Stimulated activated CD4-positive, alpha-beta T cell treated with anti-CD3 and anti-CD28 coated beads, Interleukin-15, amount 100 ng/mL, for 1 hour (primary cell): ENCODE results near the gene MN1.

Experiments
- DNase-seq, 2 donors: peaks; one replicate each; pipeline ENCODE4 v3.0.0-alpha.2; 2020; ENCODE audit warnings: low read depth in 1 of 2, low spot score in 1 of 2

Gene MN1

DNA sequence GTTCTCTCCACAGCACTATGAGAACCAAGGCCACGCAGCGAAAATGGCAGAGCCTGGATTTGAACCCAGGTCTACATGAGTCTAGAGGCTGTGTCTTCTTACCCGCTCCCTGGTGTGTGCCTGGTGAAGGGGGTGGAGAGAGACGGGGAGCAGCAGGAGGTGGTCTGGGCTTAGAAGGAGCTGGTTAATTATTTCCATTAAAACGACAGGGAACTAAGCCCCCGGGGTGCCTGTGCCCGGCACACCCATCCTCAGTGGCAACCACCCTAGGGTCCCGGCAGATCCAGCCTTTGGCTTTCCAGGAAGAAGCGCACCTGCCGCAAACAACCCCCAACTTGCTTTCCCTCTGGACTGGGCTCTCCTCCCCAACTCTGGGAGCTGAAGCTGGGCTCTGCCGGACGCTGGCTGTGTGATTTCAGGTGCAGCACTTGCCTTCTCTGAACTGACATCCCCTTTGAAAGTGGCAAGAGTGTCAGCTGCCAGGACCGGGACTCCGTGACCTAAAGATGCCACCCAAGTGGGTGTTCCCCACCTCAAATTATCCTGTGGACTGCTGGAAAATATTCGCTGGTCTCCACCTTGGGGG, 35.8 kb downstream of the MN1 start:
- no peak for DNase-seq

DNA sequence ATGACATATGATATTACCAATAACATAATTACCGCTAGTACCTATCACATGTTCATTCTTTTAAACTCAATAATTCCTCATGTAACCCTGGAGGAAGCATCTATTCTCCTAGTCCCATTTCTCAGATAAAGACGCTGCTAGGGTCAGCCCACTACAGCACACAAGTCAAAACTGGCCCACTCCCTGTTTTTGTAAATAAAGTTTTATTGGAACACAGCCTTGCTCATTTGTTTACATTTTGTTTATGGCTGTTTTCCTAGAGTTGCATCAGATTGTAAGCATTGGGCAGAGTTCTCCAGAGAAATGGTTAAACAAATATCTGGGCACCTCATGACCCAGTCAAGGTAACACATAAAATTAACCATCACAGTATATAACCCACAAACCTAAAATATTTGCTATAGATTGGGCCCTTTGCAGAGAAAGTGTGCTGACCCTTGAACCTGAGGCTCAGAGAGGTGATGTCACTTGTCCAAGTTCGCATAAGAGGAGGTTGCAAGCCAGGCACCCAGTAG, 36.8 kb downstream of the MN1 start:
- DNase-seq, result no peak

DNA sequence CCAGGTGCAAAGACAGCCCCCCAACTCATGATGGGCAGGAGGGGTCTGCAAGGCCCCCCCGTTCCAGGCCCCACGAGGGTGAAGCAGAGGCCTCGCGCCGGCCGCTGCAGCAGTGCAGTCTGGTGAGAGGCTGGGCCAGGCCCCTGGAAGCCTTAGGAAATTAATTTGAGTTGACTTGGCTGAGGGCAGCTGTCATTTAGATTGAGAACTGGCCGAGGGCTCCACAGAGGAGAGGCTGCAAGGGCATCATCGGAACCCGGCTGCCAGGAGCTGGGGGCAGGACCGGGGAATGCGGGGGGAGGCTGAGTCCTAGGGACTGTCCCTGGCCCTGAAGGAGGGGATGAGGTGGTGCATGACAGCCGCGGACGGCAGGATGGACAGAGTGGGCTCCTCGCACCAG, 39.9 kb downstream of the MN1 start:
- no peak for DNase-seq

DNA sequence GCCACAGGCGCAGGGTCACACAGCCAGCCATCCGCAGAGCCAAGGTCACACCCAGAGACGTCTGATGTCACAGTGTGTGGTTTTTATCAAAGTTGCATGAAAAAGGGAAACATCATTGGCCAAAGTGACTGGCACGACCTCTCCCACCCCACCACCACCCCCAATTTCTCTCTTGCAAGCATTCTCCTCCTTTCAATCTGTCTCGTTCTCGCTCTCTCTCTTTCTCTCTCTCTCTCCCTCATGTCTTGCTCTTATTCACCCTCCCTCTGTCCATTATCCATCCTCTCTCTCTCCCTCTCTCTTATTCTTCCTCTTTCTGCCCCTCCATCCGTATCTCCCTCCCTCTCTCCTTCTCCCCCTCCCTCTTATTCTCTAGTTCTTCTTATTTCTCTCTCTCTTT, 40.6 kb downstream of the MN1 start:
- DNase-seq, result no peak

DNA sequence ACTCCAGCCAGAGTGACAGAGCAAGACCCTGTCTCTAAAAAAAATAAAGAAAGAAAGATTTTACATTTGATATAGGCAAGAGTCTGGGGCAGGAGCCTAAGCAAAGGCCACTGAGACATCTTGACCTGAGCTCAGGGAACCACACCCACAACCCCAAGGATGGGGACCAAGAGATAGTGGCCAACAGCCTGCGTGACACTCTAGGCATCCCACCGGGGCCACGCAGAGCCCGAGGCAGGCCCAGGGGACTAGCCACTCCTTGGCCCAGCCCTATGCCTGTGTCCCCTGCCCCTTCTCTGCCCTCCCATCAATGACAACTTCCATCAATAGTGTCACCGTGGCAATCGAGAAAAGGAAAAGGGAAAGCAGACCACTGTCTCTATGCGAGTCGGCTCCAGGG, 41.1 kb downstream of the MN1 start:
- DNase-seq, result no peak

DNA sequence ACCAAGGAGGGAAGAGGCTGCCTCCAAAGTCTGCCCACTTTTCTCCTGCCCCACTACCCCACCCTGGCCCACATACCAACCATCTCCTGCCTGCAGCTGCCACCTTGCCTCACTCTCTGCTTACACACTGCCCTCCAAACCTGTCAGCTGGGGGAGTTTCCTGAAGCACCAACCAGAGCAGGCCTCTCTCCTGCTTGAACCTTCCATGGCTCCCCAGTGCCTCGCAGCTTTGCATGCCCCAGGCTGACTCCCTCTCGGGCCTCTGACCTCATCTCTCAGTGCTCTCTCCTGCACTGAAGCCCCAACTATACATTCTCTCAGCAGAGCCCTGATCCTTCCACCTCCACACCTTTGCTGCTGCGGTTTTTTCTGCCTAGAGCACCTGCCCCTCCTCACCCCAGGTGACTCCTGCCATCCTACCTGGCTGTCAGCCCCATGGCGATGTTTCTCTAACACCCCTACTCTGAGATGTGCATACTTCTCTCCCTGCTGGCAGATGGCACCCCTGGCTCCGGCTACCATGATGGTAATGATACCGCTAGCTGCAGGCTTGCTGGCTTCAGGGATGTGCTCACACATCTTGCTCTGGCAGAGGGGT, 43.5 kb downstream of the MN1 start:
- DNase-seq, result no peak

DNA sequence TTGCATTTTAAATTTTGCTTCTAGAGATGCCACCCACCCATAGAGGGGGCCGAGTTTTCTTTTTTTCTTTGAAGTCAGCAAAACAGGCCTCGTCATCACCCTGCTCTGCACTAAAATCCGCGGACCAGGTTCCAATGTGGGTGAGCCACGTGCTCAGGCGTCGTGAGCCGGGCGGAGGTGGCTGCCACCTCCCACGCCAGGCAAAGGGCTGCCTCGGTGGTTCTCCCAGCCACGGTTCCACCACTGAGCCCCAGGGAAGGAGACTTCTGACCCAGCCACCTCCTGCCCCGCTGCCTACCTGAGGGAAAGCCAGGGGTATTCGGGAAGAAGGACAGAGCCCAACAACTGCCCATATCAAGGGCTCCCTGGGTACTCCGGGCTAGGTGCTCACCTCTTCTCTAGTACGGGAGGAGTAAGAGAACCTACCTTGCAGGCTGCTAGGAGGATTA, 45.3 kb downstream of the MN1 start:
- DNase-seq, result no peak

DNA sequence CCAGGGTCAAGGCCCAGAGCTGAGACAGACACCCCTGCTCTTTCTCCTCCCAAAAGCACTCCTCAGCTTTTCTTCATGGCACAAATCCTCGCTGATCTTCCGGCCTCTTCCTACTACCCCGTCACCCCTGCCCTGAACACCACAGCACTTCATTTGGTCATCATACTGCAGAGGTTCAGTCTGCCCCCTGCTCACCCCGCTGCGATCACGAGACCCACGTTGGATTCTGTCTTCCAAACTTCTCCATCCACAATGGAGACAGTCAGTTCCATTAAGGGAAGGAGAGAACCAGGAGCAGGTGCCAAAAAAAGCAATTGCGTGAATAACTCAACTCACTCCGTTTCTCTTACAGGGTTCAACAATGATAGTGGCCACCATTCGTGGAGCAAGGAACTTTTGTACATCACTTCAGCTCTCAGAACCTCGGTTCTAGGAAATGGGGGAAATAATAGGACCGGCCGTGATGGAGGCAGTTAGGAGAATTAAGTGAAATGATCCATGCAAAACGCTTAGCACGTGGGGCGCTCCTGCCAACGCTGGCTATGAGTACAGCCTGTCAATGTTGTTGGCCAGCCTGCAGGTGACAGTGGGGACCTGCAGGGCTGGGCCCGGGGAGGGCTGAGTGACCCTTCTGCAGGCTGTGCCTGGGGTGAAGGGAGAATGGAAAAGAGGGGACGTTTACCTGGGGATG, 45.9 kb downstream of the MN1 start:
- no peak for DNase-seq

DNA sequence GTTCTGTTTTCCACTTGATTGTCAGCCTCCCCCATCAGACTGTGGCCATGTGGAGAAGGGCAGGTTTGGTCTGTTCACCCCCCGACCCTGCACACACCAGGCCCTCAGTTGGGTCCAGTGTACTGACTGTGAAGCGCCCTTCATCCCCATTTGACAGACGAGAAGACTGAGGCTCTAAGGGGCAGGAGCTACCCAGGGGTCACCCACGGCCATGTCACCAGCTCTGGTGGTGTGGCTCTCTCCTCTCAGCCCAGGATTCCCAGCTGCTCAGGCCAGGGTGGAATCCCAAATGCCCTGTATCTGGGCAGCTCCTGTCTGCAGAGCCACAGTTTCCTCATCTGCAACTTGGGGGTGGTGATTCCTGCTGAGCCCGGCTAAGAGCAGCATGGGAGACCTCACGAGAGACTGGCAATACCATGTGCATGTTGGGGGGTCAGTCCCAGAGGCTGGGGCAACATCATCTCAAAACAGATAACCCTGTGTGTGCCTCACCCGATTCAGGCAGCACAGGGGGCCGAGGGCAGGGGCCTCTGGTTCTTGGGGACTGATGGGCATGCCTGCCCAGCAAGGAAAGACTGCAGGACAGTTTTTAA, 46.6 kb downstream of the MN1 start:
- no peak for DNase-seq

DNA sequence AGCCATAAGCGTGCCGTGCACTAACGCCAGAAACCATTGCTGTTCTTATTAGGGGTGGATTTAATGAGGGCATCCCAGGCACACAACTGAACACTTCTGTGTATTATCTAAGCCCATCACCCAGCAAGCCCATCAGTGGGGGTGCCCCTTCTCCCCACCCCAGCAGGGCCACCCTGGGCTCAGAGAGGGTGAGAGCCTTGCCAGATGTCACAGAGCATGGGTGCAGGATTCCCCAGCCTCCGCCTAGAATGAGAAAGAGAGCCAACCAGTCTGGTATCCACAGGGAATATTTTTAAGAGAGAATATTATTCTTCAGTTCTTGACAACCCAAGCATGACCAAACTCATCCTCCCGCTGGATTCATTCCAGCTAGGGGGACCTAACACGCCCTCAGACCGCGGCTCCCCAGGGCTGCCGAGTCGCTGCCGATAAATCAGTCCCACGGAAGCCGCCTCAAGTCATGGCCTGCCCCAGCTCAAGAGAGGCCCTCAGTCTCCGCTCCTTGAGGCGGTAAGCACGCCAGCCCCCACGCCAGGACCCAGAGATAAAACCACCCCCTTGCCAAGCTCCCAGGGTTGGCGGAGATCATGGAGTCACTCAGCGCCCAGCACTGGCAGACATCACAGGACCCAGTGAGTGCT, 47.2 kb downstream of the MN1 start:
- no peak for DNase-seq

DNA sequence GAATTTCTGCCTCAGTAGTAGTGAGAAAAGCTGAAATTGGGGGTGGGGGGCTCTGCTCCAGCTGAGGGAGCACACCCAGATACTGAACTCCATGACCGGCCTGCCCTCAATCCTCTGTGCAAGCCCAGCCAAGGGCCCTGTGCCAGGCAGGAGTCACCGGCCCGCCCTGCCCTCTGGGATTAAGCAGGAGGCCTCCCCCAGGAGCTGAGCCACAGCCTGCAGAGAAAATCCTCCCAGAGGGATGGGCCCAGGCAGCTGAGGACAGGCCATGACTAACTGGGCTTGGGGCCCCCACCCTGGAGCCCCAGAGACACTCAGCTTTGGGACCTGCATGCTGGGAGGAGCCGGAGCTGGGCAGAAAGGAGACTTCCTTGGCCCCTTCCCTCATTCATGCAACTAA, 48.8 kb downstream of the MN1 start:
- DNase-seq, result no peak

DNA sequence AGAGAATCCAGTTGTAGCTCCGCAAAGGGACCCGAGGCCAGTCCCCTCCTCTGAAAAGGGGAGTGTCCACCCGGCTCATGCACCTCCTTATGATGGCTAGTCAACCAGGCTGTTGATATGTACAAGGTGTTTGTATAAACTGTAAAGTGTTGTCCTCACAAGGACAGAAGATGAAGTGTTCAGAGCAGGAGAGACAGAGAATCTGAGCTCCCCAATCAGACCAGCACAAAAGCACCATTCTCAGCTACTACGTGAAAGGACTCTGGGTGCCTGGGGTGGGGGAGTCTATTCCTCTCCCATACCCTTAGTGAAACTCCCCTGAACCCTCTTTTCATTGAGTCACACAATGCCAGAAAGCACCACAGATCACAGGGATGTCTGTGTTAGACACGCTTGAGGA, 49.4 kb downstream of the MN1 start:
- DNase-seq, result no peak

DNA sequence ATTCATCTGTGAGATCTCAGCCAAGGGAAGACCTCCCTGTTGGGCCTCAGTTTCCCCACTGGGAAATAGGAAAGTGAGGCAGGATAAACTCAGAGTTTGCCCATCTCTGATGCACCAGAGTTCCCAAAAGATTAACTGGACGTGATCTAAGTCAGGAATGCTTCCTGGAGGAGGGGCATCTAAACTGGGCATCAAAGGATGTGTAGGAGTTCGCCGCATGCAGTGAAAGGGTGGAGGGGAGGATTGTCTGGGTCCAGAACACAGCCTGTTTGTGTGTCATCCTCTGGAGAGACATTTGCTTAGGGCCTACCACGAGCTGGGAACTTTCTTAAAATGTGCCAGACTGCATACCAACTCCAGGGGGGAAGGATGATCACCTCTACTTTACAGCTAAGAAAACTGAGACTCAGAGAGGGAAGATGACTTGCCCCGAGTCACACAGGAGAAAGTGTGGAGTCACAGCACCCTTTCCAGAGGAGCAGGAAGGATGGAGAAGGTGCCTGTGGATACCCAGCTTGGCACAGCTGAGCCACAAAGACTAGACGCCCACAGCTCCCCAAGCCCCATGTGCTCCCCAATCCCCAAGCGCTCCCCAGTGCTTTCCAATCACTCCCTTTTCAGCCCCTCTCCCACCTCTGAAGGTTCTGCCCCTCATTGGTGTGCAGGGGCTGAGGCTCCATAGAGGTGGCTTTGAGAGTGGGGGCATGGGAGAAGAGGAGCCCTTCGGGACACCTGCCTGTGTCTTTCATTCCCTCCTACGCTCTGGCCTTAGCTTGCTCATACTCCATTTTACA, 50.1 kb downstream of the MN1 start:
- DNase-seq, result no peak

DNA sequence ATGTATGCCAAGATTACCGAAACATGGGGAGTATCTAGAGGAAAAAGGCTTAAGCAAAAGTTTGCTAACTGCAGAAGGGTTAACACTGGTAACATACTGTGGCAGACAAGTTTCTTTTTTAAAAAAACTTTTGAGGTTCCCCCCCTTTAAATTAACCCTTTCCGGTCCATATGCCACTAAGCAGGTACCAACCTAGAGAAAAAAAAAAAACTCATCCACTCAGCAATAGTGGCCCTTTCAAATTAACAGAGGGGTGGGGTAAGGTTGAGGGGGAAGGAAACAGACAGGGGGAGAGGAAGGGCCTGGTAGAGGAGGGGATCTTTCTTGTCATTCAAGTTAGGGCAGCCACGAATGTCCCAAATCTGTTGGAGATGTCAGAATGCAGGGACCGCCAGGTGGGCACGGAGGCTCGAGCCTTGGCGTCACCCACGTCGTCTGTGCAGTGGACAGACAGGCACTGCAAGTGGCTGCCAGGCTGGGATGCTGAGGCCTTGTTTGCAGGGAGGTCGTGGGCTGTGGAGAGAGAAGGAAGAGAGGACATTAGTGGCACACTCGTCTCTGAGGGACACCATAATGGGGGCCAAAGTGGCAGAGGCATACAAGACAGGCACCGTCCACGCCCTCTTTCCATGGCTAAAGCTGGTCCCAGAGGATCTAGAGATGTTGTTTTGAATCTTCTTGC, 50.8 kb downstream of the MN1 start:
- no peak for DNase-seq

DNA sequence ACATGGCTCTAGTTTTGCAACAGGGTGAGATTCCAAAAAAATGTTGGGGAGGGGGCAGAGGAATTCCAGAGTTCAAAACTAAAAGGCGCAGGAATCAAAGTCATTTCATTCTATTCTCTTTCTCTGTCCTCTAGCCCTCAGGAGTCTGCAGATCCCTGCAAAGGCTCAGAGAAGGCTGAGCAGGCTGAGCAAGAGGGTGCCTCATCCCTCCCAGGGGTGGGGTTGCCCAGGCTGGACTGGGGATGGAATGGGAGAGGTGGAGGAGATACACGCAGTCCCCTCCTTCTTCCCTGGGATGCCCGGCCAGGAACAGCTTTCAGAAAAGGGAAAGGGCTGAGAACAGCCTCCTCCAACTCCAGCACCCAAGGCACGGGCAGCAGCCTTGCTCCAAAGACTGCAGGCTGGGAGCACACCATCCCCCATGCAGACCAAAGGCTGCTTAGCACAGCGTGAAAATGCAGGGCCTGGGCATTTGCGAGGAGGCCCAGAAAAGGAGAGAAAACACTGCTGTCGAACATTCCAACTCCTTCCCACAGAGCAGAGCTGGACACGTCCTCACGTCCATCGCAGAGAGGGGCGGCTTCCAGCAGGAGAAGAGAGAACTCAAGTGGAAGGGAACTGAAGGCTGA, 51.8 kb downstream of the MN1 start:
- no peak for DNase-seq

DNA sequence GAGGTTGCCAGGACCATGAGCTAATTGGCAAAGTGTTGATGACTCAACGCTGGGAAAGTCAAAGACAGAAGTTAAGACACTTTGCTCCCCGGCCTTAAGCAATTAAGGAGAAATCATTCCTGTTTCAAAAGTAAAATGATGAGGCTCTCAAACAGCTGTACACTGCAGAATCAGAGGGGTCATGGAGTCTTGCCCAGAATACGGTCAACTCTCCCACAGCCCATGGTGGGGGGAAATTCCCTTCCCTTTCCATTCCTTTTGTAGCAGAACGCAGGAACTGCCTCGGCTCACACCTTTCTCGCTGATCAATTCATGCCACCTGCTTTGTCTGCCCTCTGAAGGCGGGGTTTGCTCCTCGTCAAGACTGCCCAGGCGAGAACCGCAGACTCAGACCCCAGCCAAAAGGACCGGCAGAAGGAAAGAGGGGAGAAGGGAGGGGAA, 52.8 kb downstream of the MN1 start:
- no peak for DNase-seq

DNA sequence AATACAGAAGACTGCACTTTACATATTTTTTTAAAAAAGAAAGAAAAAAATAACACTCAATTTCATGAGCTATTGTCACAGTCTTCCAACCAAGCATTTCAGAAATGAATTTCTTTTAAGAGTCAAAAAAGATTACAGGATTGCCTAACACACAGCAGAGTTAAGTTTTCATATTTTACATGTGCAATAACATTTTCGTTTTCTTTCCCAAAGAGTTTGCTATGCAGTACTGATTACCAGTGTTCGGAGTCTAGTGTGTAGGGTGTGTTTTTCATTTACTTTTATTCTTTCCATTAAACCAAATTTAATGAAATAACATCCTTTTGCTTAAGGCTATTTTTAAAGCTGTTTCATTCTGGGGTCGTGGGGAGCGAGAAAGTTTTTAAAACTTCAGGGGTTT, 53.2 kb downstream of the MN1 start:
- DNase-seq, result no peak

DNA sequence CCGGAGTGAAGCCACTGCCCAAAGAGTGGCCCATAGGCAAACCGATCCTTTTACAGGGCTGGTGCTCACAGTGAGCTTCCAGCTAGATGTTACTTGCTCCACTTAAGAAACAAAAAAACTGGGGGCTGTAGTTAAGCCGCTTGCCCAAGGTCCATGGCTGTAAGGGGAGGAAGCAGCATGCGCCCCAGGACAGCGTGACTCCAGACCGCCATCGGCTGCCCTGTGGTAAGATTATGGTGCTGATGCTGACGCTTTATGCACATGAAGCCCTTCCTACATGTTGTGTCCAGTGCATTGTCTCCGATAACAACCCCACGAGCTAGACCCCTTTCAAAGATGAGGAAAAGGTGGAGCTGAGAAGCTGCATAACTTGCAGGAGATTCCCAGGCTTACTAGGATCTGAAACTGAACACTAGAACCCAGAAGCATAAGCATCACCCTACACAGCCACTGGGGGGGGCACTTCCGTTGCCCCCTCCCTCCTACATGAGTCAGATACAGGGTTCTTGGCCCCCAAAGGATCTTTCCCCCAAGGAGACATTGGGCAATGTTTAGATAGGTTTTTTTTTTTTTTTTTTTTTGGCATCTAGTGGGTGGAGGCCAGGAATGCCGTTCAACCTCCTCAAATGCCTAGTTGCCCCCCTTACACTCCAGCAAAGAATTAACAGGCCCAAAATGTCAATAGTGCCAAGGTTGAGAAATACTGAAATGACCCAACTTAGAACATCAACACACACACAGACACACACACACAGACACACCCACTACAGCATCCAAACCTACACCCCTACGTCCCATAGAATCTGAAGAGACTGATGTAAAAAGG, 53.9 kb downstream of the MN1 start:
- DNase-seq, result no peak

DNA sequence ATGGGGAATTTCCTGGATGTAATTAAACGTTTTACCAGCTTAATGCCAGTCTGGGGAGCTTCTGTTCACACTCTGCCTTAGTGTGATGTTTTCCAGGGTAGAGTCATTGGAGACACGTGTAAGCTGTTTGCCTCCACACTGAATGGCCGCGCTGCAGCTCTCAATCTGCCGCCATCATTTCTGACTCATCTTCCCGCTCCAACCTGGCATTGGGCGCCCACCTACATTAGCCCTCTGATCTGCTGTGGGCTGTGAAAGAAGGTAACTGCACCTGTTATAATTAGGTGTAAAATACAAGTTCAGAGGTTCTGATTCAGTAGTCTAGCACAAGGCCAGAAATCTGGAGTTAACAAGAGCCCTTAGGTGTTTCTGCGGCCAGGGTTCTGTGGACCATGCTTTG, 54.6 kb downstream of the MN1 start:
- DNase-seq, result no peak
